Psoas muscle (tissue), 8 donors: Measurements from ENCODE around the gene WASF2. TPM values are rescaled to one million over a fixed set of nuclear protein-coding genes. Genes with fewer than 3 reads are reported as not detected.

Experiments
- ATAC-seq, 4 donors: fragments of 200-7000 bp; cut with Tn5 transposase; one replicate each; pipeline ENCODE4 v1.9.1; 2020; ENCODE audit warnings: moderate library complexity in 3 of 4, mild to moderate bottlenecking in 2 of 4
- DNase-seq, 2 donors: peaks; one replicate each; pipeline ENCODE4 v3.0.0-alpha.2; 2020
- H3K27ac ChIP-seq: fragments of 200-600 bp; one replicate; pipeline ENCODE4 v1.8.0; 2022
- H3K27me3 ChIP-seq, 3 donors: fragments of 200-600 bp in 1 of 3; one replicate each; pipeline versions ENCODE4 v1.6.1 to v1.8.0; 2013 to 2022; ENCODE audit warnings: low read length in 2 of 3, mild to moderate bottlenecking in 2 of 3, moderate library complexity in 1 of 3; ENCODE audit not compliant: insufficient read depth in 3 of 3
- H3K36me3 ChIP-seq, 2 donors: fragments of 200-600 bp in 1 of 2; one replicate each; pipeline versions ENCODE4 v1.6.1 to v1.8.0; 2013 to 2022; ENCODE audit warnings: low read depth in 1 of 2, mild to moderate bottlenecking in 1 of 2, moderate library complexity in 1 of 2; ENCODE audit not compliant: insufficient read depth in 1 of 2
- H3K4me1 ChIP-seq: fragments of 200-600 bp; one replicate; pipeline ENCODE4 v1.8.0; 2022
- H3K4me3 ChIP-seq: fragments of 200-600 bp; one replicate; pipeline ENCODE4 v1.8.0; 2022; ENCODE audit warnings: mild to moderate bottlenecking
- H3K9me3 ChIP-seq: fragments of 200-600 bp; one replicate; pipeline ENCODE4 v1.8.0; 2022
- WGBS, 3 donors: extraction: QIAGEN DNeasy Blood & Tissue Kit; methylation state at CpG; one replicate each; pipeline versions ENCODE4 v1.1.6 to v1.1.7; 2013; 5-methylcytosine and 5-hydroxymethylcytosine counted together
- intact Hi-C, 2 donors: fragments of 100-400 bp; cut with DNase I; formaldehyde crosslinking; loops; one replicate each; pipeline versions ENCODE4 v1.11.0 to v1.14.2; 2022
- polyA plus RNA-seq, 3 donors: library from polyadenylated mRNA; stranded (reverse); fragments of 200-250 nt; gene quantifications; one replicate each; pipeline ENCODE4 v1.2.3, GENCODE V29; 2013
- total RNA-seq, 4 donors: library from RNA; stranded (reverse); fragmentation: NEBNext Ultra II Directional in 2 of 4; extraction: Animal tissue kit (Norgen Biotek cat#: 25700) in 2 of 4; gene quantifications; one replicate each; pipeline versions ENCODE4 v1.2.1 to v1.2.4, GENCODE V29; 2021 to 2023
- TF ChIP-seq, protein P1 (sequence below): fragments of 200-600 bp; IDR thresholded peaks from one replicate; pipeline ENCODE4 v1.8.0; 2022; ENCODE audit warnings: antibody characterized with exemption
- donor health status: healthy with polysubstance abuse.
- donor health status: DM: no; HTN: no; CAD: no; lungs with moderate emphysema.
- donor health status: Bipolar disorder and iron deficiency.
- donor health status: healthy.
- donor health status: DM: yes; HTN: yes; CAD: no.
- donor health status: DM: no; HTN: no; CAD: no.
- donor health status: DM: no; HTN: no; CAD: no.
- donor health status: DM: yes; HTN: yes; CAD: no.

WASF2 gene
- total and polyA plus RNA-seq, 7 donors = 7.9 to 40.6 (median 29.4) TPM

- intact Hi-C loops = loop anchor here in 1 of 2 donors (2.0 kb wide), 1 partner anchor 76 kb away; no protein-coding TSS in a partner anchor
- peak in 1 of 2 donors; percentile 34 for DNase-seq
- WGBS, 3 donors = 32 to 51% (median 32%) methylated on average over 10 of the region's 10 CpGs
- TF ChIP-seq, protein P1, sequence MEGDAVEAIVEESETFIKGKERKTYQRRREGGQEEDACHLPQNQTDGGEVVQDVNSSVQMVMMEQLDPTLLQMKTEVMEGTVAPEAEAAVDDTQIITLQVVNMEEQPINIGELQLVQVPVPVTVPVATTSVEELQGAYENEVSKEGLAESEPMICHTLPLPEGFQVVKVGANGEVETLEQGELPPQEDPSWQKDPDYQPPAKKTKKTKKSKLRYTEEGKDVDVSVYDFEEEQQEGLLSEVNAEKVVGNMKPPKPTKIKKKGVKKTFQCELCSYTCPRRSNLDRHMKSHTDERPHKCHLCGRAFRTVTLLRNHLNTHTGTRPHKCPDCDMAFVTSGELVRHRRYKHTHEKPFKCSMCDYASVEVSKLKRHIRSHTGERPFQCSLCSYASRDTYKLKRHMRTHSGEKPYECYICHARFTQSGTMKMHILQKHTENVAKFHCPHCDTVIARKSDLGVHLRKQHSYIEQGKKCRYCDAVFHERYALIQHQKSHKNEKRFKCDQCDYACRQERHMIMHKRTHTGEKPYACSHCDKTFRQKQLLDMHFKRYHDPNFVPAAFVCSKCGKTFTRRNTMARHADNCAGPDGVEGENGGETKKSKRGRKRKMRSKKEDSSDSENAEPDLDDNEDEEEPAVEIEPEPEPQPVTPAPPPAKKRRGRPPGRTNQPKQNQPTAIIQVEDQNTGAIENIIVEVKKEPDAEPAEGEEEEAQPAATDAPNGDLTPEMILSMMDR = no peak
- peak overlapping the region; percentile 71 for H3K4me3 ChIP-seq
- H3K9me3 ChIP-seq = no peaks in the 10 kb centered on the region
- H3K4me1 ChIP-seq = peaks cover 69% of the 10 kb centered on the region
- H3K27me3 ChIP-seq = no peaks in the 10 kb centered on the region
- peak overlapping the region; percentile 94 for H3K27ac ChIP-seq
- no peak for ATAC-seq
- no peaks in the 10 kb centered on the region for H3K36me3 ChIP-seq
Measured at GRCh38 chr1:27526569-27527222, 36.7 kb upstream of the WASF2 start.

DNA sequence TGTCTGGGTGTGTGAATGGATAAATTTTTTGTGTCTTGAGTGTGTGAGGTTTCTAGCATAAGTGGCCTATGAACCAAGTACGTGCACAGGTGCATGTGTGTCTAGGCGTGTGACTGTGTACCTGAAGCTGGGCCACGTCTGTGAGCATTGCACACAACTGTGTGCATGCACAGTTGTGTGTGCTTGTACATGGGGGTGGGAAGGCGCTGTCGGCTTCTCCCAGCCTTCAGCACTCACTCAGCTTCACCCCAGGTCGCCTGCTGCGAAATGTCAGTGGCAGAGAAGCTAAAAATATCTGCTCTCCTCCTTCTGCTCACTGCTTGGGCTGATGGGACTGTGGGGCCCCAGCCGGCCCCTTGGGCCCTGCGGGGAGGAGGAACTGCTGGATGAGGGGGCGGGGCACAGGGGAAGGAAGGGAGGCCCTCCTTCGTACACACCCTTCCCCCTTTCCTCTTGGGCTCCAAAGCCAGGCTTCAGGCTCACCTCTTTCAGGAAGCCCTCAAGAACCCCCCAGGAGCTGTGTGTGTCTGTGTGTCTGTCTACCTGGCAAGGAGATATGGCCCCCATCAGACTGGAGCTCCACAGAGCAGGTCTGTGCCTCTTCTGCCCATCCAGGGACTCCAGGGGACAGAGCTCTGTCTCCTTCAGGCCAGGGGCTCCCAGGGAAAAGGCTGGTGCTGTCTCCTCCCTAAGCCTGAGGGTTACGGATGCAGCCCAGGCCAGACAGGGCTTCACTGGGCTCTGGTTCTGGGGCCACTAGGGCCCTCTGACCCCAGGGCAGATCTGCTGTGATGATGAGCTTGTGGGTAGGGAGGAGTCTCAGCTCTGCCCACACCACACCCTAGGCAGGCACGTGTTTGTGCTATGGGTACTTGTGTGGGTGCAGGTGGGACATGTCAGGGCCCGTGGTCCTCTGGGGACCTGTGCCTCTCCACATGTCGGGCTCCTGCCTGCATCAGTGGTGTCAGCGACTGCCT lies 35.6 kb upstream of the WASF2 start:
- intact Hi-C loops = loop anchor here in 1 of 2 donors (2.0 kb wide), 1 partner anchor 77 kb away; no protein-coding TSS in a partner anchor
- Histone ChIP-seq H3K36me3 (no peaks in the 10 kb centered on the region), H3K4me1 (peaks cover 80% of the 10 kb centered on the region), H3K27ac (peak overlapping the region; percentile 94), H3K9me3 (no peaks in the 10 kb centered on the region), H3K27me3 (no peaks in the 10 kb centered on the region), H3K4me3 (peak overlapping the region; percentile 71)
- DNase-seq = peak; percentile 72 to 83
- TF ChIP-seq, protein P1 = no peak
- WGBS, 3 donors = 20 to 32% (median 26%) methylated on average over 15 to 16 of the region's 16 CpGs
- ATAC-seq = peak; percentile 18 to 40 (median 26)

- TF ChIP-seq, protein P1 = no peak
- no peaks in the 10 kb centered on the region for H3K27me3 ChIP-seq
- peak overlapping the region; percentile 53 for H3K27ac ChIP-seq
- DNase-seq (no peak), ATAC-seq (no peak)
- no peaks in the 10 kb centered on the region for H3K9me3 ChIP-seq
- H3K4me1 ChIP-seq = peaks cover 77% of the 10 kb centered on the region
- intact Hi-C loops = no loop called here
- H3K36me3 ChIP-seq = no peaks in the 10 kb centered on the region
- WGBS, 3 donors = 39 to 57% (median 44%) methylated on average over 8 of the region's 8 CpGs
- peak overlapping the region; percentile 44 for H3K4me3 ChIP-seq
Measured at GRCh38 chr1:27523337-27524020, 33.5 kb upstream of the WASF2 start.

GRCh38 chr1:27522432-27523336 lies 32.7 kb upstream of the WASF2 start:
- peak; percentile 29 to 38 (median 33) for ATAC-seq

More at GRCh38 chr1:27522432-27523336, 32.7 kb upstream of the WASF2 start:
- H3K4me3 ChIP-seq = peak overlapping the region; percentile 44
- no peaks in the 10 kb centered on the region for H3K36me3 ChIP-seq
- H3K27ac ChIP-seq = peak overlapping the region; percentile 53
- peak; percentile 48 to 68 for DNase-seq
- peaks cover 74% of the 10 kb centered on the region for H3K4me1 ChIP-seq
- TF ChIP-seq, protein P1 = peak; percentile 25
- intact Hi-C loops = no loop called here
- 14 to 35% (median 21%) methylated on average over 30 to 31 of the region's 31 CpGs for WGBS, 3 donors
- H3K9me3 ChIP-seq = no peaks in the 10 kb centered on the region
- H3K27me3 ChIP-seq = no peaks in the 10 kb centered on the region
